RPMI8226 (cell line): ENCODE data around the gene DHX15.
A peak's percentile ranks its signal among the peaks of the same experiment; 100 is the strongest.
"Not testable (repeated sequence)": the region's sequence is repeated elsewhere in the genome, so short reads cannot be mapped to it uniquely, and the experiment has no call there.

Experiments
- DNase-seq: peaks from one replicate; pipeline ENCODE4 v3.0.0-alpha.2; 2015

The DHX15 gene

DNA sequence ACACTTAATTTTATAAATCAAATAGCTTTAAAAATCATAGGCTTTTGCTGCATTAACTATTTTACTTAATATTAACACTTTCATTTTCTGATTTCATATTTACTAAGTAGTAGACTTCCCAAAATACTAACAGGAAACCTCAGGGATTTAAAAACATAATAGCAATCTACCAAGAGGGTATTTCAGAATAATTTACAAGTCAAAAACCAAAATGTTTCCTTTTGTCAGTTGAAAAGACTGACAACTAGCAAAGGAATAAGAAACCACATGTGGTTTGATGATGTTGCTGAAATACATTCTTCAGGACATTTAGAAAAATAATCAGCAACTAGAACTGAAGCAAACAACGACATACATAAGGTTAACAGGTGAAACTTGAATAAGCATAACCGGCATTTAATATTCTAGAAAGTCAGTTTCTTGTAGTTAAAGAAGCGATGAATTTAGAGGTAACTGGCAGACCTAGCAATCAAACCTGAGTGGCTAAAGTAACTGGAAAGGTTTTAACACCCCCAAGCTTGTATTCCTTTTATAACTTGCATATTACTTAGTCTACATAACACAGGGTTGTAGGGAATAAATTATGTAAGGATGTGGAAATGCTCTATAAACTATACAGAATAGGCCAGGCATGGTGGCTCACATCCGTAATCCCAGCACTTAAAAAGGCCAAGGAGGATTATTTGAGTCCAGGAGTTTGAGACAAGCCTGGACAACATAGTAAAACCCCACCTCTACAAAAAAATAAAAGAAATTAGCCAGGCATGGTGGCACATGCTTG, 40.0 kb downstream of the DHX15 start:
- DNase-seq, result no peak

DNA sequence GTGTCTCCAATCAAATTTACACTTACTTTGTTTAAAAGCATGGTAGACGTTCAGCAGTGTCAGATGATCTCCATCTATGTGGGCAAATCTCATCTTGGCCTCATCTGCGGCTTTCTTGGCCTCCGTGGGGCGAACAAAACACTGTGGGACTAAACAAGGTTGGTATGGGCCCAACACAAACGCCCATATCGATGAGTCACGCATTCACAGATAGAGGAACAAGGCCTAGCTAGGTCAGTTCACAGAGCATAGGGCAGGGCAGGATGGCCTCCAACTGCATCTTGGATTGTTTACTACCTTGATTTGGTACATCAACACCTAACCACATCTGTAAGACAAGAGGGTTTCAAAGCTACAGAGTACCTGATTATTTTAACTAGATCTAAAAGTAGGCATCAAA, 47.3 kb downstream of the DHX15 start:
- no peak for DNase-seq

DNA sequence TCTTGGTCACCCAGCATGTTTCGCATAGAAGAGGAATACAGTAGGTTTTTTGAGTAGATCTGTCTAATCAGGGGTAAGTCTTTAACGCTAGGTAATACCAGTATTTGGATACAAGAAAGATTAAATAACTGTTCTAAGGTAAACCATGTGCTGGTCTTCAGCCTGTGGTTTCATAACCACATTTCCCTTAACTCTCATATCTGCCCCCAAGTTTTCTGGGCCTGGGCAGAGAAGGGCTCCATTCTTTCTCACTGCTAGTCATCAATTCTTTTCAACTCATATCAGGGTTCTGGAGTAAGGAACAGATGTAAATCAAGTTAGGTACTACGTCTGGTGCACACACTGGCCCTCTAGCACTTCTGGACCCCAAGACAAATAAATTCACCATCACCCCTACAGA, 49.0 kb downstream of the DHX15 start:
- DNase-seq, result no peak

DNA sequence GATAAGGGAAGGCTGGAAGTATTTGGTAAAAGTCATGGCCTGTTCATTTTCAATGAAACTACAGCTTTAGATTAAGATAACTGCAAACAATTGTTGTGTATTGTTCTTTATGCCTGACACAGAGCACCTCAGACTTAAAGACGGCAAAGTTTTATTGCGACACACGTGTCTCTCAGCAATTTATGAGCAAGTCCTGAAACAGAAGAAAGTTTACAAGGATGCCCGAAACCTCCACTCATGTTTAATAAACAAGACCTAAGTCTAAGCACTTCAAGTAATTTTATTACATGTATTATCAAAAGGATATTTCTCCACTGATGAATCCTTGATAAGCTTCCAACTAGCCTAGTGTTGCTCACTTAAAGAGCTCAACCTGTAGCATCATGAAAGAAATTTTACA, 51.0 kb downstream of the DHX15 start:
- no peak for DNase-seq

DNA sequence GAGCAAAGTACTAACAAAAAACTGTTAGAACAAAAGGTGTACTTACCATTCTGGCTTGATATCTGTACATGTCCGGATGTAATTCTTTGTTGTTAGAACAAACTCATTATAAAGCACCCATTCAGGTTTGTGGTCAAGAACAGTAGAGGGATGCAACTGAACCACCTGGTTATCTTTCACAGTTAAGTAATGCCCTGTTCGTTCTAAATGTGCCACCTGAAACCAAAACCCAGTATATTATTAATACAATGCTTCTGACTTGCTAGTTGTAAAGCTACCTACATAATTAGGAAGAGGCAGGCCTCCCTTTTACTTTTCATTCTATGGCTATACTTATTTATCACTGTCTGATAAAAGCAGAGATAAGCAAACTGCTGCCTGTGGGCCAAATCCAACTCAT, 54.8 kb downstream of the DHX15 start:
- DNase-seq, result no peak

DNA sequence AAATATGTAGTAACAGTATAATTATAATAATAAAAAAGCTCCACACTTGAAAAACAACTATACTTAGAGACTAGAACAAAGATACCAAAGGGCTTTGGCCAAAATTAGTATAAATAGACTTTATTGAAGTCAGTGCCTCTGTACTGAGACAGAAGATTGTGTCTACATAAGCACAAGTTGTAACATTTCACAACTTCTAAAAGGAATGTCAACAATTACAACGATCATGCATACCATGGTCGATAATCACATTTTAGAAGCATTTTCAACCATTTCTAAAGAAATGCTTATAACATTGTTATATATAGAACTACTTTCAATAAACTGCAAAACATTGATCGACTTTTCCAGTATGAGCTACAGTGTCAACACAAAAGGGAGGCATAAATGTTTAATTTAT, 57.0 kb downstream of the DHX15 start:
- no peak for DNase-seq

DNA sequence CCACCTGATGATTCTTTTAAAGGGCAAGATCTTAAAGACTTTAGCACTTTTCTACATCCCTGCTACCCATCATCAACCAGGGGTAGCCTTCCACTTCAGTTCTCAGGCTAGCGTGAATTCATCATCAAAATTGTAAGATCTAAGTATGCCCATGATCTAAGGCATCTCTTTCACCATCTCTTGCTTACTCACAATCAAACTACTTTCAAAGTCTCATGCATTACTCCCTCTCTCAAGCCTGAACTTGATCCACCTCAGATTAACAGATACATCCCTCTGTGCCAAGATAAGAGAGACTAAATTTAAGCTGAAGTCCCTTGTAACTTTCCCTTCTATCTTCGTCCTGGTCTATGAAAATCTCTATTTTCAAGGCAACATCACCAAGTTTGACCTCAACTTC, 62.8 kb downstream of the DHX15 start:
- DNase-seq, result no peak

DNA sequence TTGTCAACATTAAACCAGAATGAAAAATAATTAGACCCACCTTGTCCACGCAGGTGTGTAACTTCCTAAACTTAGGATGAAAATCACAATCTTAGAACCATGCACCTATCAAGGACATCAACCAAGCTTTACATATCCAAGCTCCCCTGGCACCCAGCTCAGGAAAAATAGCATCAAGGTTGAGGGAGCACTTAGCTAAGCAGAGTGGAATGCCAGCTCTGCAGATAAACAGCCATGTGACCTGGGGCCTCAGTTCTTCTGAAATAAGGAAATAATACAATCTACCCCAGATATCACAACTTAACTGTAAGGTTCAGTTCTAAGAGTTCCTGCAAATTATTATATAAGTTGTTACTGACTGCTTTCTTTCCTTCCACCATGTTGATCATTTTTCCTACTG, 64.7 kb downstream of the DHX15 start:
- no peak for DNase-seq

DNA sequence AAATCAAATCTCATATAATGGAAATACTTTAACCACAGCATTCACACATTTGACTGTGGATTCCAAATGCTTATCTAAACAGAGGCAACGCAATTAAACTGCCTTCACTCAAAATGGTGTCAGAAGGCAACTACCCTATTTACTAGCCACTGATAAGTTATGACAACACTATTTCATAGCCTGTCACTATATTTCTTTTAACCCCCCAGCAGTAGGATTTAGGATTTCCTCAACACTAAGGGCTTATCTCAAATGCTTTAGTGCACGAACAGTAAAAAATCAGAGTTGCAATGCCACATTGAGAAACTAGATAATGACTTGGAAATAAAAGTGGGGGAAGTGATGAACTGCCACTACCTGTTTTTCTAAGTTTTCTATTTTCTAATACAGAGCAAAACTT, 66.7 kb downstream of the DHX15 start:
- DNase-seq, result no peak

DNA sequence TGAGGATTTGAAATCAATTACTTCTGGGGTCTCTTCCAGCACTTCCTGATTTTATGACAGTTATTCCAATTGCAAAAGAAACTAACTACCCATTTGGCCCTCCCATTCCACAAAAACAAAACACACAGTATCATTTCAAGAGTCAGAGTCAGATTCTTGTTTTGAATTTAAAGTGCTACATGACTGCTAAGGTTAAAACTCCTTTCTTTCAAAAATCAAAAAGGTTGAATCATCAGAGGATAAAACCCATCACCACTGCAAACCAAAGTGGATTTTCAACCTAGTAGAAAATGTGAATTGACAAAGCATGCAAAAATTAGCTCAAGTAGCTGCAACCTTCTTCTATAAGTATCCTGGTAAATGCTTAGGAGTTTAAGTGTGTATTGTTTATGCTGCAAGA, 67.4 kb downstream of the DHX15 start:
- DNase-seq, result no peak

DNA sequence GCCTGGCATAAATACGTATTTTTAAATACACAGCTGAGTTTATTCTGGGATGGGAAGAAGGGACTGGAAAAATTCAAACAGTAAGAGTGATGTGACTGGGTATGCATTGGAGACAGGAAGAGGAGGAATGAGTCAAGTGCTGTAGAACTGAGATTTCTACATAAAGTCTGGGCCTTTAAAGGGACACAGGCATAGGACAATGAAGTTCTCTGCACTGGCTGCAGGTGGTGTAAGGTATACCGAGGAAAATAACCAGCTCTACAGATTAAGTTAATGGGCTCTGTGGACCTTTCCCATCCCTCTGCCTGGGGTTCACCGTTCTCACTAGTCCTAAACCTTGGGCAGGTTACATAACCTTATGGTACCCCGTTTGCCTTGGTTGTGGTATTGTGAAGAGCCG, 68.7 kb downstream of the DHX15 start:
- DNase-seq, result no peak

DNA sequence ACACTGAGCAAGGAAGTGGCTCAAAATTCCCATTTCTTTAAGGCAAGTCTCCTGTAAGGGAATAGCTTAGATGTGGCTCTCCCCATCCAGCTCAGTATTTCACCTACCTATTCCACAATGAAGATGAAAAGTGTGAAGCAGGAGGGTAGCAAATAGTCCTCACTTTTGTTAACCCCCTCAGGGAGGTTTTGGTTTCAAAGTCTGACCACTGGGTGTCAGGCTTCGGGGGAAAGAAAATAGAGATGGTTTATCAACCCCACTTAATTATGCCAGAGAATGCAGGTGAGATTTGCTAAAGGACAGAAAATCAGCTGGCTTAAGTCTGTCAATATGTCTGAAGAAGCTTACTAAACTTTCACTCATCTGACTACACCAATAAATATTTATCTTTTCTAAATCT, 69.5 kb downstream of the DHX15 start:
- DNase-seq, result no peak

DNA sequence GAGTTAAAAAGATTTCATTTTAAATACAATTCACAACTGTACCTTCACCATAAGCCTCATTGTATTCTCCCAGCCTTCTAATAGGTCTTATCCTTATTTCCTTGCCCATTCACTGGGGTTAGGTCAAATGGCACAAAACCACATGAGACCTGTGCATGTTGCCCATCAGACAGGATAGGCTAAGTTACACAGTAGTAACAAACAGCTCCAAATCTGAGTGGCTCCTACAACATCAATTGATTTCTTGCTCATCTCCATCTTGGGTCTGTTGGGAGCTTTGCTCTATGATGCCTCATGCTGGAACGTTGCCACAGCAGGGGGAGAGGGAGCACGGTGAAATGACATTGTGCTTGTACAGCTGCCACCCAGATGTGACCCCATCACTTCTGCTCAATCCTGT, 70.6 kb downstream of the DHX15 start:
- no peak for DNase-seq

DNA sequence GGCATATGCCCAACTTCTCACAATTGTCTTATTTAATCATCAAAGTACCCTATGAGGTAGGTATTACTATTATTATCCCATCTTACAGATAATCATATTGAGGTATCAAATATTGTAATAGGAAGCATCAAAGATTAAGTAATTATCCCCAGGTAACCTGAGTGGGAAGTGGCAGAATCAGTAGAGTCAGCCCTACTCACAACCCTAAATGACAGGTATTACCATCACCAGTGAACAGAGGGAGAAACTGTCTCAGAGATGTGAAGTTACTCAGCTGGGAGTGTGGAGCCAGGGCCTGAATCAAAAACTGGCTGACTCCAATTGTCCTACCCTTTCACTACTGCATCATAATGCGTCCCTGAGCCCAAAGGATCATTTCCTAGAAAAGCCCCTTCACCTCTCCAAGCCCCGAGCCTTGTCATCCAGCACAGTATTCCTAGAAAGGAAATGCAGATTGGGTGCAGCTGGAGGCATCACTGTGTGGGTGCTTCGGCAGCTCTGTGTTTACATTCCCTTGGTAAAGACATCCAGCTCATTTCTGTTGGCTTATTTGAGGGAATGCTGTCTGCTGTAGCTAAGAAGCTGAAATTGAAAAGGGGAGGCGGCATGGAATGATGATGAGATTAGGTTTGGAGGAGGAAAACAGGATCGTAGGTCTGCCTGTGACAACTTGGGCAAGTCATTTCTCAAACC, 72.8 kb downstream of the DHX15 start:
- no peak for DNase-seq

DNA sequence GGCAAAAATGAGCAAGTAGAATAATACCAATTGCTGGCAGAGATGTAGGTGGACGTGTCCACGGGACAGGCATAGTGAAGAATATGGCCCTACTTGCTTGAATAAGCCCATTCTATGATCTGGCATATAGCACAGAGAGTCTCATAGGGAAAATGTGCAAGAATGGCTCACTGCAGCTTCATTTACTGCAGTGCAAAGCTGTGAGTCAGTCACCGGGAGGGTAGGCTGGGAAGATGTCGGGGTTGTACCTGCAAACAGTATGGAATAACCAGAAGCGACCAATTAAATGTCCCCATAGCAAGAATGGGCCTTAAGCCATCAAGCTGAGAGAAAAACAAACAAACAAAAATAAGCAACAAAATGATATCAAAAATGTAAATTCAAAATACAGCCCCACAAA, 74.3 kb downstream of the DHX15 start:
- no peak for DNase-seq

DNA sequence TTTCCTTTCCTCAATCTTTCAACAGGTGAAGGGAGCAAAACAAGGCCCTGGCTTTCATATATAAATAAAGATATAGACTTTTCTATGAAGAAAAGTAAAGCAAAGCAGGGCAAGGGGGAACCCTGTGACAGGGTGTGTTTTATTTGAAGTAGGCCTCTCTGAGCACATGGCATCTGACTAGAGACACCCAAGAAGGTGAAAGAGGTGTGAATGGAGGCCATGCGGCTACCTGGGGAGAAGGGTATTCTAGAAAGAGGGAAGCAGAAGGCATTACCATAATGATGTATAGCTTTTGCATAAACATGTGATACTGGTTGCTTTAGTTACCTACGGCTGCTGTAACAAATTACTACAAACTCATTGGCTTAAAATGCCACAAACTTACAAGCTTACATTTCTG, 75.8 kb downstream of the DHX15 start:
- no peak for DNase-seq

DNA sequence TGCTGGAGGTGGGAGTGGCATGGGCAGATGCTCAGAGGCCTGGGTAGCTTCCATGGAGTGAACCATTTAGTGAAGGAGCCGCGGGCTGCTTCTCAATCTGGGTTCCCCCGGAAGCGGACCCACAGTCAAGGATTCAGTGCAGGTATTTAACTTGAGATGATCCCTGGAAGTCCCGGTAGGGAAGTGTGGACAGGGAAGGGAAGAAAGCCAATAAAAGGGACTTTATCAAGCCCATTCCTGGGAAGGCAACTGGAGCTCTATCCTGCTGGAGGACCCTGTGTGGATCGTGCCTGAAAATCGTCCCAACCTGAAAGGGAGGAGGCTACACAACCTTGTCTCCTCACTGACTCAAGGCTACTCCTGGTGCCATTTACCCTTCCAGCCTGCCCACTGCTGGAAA, 76.9 kb downstream of the DHX15 start:
- DNase-seq, result no peak

DNA sequence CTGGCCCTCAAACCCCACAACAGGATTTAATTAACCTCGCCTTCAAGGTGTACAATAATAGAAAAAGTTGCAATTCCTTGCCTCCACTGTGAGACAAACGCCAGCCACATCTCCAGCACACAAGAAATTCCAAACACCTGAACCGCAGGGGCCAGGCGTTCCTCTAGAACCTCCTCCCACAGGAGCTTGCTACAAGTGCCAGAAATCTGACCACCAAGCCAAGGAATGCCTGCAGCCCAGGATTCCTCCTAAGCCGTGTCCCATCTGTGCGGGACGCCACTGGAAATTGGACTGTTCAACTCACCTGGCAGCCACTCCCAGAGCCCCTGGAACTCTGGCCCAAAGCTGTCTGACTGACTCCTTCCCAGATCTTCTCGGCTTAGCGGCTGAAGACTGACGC, 81.3 kb downstream of the DHX15 start:
- DNase-seq, result not testable (repeated sequence)

DNA sequence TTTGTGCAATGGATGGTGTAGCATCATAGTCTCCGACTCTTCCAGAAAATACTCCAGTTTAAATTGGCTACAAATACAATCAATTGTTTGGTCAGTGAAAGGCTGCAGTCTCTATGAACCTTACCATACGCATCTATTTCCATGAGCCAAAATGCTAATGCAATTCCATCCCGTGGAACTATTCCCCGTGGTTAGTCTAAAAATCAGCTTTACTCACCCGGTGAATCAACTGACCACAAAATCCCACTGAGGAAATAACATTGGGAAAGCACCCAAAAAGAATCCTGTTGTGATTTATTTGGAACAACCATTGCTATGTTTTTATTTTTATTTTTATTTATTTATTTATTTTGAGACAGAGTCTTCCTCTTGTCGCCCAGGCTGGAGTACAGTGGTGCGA, 87.1 kb downstream of the DHX15 start:
- DNase-seq, result no peak

DNA sequence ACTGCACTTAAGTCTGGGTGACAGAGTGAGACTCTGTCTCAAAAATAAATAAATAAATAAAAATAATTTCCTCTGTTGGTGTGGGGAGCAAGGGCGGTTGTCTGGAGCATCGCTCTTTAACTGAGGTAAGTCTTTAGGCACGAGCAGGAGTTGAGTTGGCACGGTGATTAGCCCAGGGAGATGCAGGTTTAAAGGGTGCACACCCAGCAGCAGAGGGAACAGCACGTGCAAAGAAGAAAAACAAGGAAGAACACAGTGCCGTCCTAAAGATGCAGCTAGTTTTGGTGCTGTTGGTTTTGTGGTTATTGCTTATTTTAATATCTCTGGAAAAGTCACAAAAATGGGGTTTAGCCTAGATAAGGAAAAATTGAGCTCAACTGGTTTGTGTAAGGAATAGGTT, 87.8 kb downstream of the DHX15 start:
- DNase-seq, result no peak

DNA sequence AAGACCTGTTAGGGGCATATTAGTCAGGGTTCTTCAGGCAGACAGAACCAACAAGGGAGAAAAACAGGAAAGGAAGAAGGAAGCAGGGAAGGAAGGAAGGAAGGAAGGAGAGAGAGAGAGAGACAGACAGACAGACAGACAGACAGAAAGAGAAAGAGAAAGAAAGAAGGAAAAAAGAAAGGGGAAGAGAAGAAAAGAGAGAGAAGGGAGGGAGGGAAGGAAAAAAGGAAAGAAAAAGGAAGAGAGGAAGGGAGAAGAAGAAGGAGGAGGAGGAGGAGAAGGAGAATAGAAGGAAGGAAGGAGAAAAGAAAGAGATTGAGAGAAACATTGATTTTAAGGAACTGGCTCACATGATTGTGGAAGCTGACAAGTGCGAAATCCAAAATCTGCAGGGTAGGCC, 89.0 kb downstream of the DHX15 start:
- DNase-seq, result no peak

DNA sequence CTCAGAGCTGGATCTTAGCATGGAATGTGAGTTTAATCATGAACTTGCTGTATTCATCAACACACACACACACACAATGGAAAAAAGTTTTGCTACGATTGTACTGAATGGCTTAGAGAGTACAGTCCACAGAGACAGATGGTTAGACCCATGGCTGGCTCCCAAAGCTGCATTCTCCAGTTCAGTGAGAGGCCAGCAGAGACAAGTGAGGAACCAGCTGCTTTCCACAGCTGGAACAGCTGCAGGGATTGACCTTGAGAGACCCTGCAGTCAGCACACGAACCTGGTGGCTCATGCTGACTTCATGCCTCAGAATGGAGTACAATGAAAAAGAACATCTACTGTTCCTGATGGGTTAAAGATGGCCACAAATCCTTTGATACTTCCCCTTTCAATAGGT, 94.5 kb downstream of the DHX15 start:
- DNase-seq, result no peak

DNA sequence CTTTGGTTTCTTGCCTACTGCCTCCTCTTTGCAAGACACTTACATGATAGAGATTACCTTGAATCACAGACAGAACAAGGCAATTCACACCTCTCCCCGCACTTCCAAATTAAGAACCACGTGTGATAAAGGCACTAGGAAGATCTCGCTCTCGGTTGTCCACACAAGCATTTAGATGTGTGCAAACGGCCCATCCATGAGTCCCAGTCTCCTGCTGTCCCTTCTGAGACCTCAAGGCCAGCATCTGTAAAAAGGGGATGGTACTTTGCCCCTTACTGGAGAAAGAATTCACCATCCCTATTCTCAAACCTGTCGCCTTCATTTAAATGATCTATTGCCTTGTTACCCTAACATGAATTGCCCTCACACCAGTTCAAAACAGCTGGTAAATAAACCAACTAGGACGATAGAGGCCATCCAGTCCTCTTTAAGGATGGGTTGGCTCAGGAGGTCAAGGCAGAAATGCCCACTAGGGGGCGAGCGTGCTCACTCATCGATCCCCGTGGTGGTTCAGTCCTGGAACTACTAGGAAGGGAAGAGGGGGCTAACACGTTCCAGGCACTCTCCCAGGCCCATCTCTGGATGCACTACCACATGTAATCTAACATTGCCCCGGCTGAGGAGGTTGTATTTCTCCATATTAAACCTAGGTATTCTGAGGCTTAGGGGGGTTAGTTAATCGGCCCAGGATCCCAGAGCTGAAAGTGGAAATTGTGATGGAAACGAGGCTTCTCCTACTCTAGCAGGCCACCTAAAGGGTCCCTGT, 95.8 kb downstream of the DHX15 start:
- DNase-seq, result peak; percentile 61

DNA sequence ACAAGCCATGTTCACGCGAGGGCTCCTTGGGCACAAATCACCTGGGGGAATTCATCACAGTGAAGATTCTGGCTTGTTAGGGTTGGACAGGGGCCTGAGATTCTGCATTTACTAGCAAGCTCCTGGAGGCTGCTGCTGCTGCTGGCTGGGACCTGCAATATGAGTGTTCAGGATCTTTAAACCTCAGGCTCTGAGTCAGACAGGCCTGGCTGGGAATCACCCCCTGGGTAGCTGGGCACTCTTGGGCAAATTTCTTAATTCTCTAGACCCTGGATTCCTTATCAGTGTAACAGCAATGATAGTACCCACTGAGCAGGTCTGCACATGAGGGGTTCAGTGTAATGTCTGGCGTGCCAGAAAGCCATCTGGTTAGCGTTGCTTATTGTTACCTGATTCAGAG, 101.5 kb downstream of the DHX15 start:
- DNase-seq, result no peak
